Transverse colon (tissue), 4 donors: ENCODE results near the gene UBN1. TPM values are rescaled to one million over a fixed set of nuclear protein-coding genes. Genes with fewer than 3 reads are reported as not detected.

Experiments
- DNase-seq: peaks from one replicate; pipeline ENCODE4 v3.0.0-alpha.2; 2019
- H3K27ac ChIP-seq, 4 donors: fragments of 200-600 bp; sonication (generic); 2 replicates each; pipeline ENCODE4 v1.5.1; 2016 to 2018; ENCODE audit warnings: inconsistent platforms in 4 of 4
- H3K27me3 ChIP-seq: fragments of 200-600 bp; sonication (generic); 2 replicates; pipeline ENCODE4 v1.5.1; 2017; ENCODE audit warnings: inconsistent platforms
- H3K36me3 ChIP-seq, 4 donors: fragments of 200-600 bp; sonication (generic); 2 replicates each; pipeline ENCODE4 v1.5.1; 2017 to 2019; ENCODE audit warnings: inconsistent platforms in 4 of 4
- H3K4me1 ChIP-seq, 4 donors: fragments of 200-600 bp; sonication (generic); 2 replicates each; pipeline ENCODE4 v1.5.1; 2017 to 2020; ENCODE audit warnings: inconsistent platforms in 4 of 4
- H3K4me3 ChIP-seq, 4 donors: fragments of 200-600 bp; sonication (generic); 1 replicate in 1 of 4; 2 replicates in 3 of 4; pipeline versions ENCODE4 v1.5.1 to v1.6.1; 2017 to 2019; ENCODE audit warnings: inconsistent platforms in 4 of 4
- H3K9me3 ChIP-seq, 2 donors: fragments of 200-600 bp; sonication (generic); 2 replicates each; pipeline ENCODE4 v1.5.1; 2017 to 2019; ENCODE audit warnings: inconsistent platforms in 2 of 2
- CTCF ChIP-seq, 5 experiments: fragments of 200-600 bp in 3 of 5; fragments of 450-650 bp in 2 of 5; sonication (generic) in 3 of 5; IDR thresholded peaks; 1 replicate in 2 of 5; 2 replicates in 3 of 5; pipeline ENCODE4 v1.5.1; 2016 to 2017; ENCODE audit warnings: antibody characterized with exemption in 5 of 5, inconsistent platforms in 3 of 5, mild to moderate bottlenecking in 2 of 5, moderate library complexity in 1 of 5
- EP300 ChIP-seq: sonication (generic); formaldehyde crosslinking; IDR thresholded peaks from one replicate; pipeline ENCODE4 v1.6.1; 2017; ENCODE audit warnings: antibody characterized with exemption, low read depth
- POLR2A ChIP-seq: fragments of 450-650 bp; IDR thresholded peaks from one replicate; pipeline ENCODE4 v1.6.1; 2016; ENCODE audit warnings: antibody characterized with exemption, mild to moderate bottlenecking, moderate library complexity
- POLR2AphosphoS5 ChIP-seq, 3 donors: sonication (generic); formaldehyde crosslinking; IDR thresholded peaks; one replicate each; pipeline ENCODE4 v1.6.1; 2016; ENCODE audit warnings: antibody characterized with exemption in 3 of 3
- WGBS, 2 donors: methylation state at CpG; one replicate each; pipeline ENCODE4 v1.1.5; 2018; ENCODE audit warnings: low coverage in 1 of 2; 5-methylcytosine and 5-hydroxymethylcytosine counted together
- in situ Hi-C, 4 donors: fragments of 200-750 bp; cut with MboI; loops; one replicate each; pipeline versions ENCODE4 v1.15.0 to v1.15.1; 2017; ENCODE audit warnings: low sequenced_read_pairs in 3 of 4, low pct_ligation_motif_present in 1 of 4, low pct_unique_long_range_greater_than_20kb in 1 of 4
- intact Hi-C: fragments of 100-400 bp; cut with DNase I; formaldehyde crosslinking; loops from one replicate; pipeline ENCODE4 v1.15.1; 2023; ENCODE audit warnings: low total_unique reads
- total RNA-seq, 4 donors: library from RNA; depleted of rRNA; stranded (reverse); fragments of >200 nt; gene quantifications; one replicate each; pipeline ENCODE4 v1.1.0, GENCODE V29; 2016

The UBN1 gene
- total RNA-seq, 4 donors from 2014 or later, result 33.6 to 60.2 (median 53.0) TPM

GRCh38 chr16:4839942-4840341, 7.3 kb upstream of the UBN1 start:
- Histone ChIP-seq H3K36me3 (peaks cover 0 to 55% (median 26%) of the 10 kb centered on the region in 4 donors), H3K4me3 (no peak overlapping the region), H3K4me1 (peaks cover 0 to 4% (median under 1%) of the 10 kb centered on the region in 4 donors), H3K27me3 (no peaks in the 10 kb centered on the region), H3K27ac (no peak overlapping the region), H3K9me3 (no peaks in the 10 kb centered on the region)
- 83 to 100% methylated on average over 2 to 5 of the region's 5 CpGs for WGBS, 2 donors
- no peak for TF ChIP-seq CTCF (IDR thresholded peaks at IDR 0.05)
- no peak for TF ChIP-seq POLR2AphosphoS5 (IDR thresholded peaks at IDR 0.05)
- in situ Hi-C loops (loop anchor here in 2 of 4 donors (10.0 kb wide), 2 partner anchors 105 to 115 kb away; partner anchors contain the start of gene SEC14L5 (in 1 of the 2)), intact Hi-C loops (no loop called here)
- no peak for DNase-seq

GRCh38 chr16:4840984-4841383, 6.3 kb upstream of the UBN1 start:
- TF ChIP-seq EP300 (no peak), POLR2AphosphoS5 (IDR thresholded peaks at IDR 0.05) (no peak), POLR2A (no peak), CTCF (IDR thresholded peaks at IDR 0.05) (no peak)
- intact Hi-C loops, result no loop called here
- Histone ChIP-seq H3K27ac (no peak overlapping the region), H3K4me3 (no peak overlapping the region), H3K4me1 (peaks cover 4 to 14% (median 11%) of the 10 kb centered on the region in 4 donors), H3K9me3 (no peaks in the 10 kb centered on the region), H3K27me3 (no peaks in the 10 kb centered on the region), H3K36me3 (peaks cover 0 to 55% (median 27%) of the 10 kb centered on the region in 4 donors)
- WGBS, 2 donors, result 67 to 79% methylated on average over 3 to 5 of the region's 5 CpGs
- in situ Hi-C loops, result loop anchor here in 2 of 4 donors (10.0 kb wide), 2 partner anchors 104 to 114 kb away; partner anchors contain the start of gene SEC14L5 (in 1 of the 2)
- DNase-seq, result no peak

- WGBS, 2 donors, result 0% methylated on average over 27 of the region's 27 CpGs; no CpG with 5 or more reads in 1 of the 2 donors
- peaks cover 26 to 50% (median 39%) of the 10 kb centered on the region in 4 donors for H3K4me1 ChIP-seq
- H3K27ac ChIP-seq, result peak overlapping the region; percentile 99 to 100 (median 100)
- TF ChIP-seq EP300 (no peak), POLR2AphosphoS5 (IDR thresholded peaks at IDR 0.05) (peak; percentile 20 to 66 (median 58))
- in situ Hi-C loops (loop anchor here in 2 of 4 donors (10.0 kb wide), 2 partner anchors 98 to 108 kb away; partner anchors contain the start of gene SEC14L5 (in 1 of the 2)), intact Hi-C loops (loop anchor here (5.0 kb wide), 1 partner anchor 111 kb away; the partner anchor contains the start of gene SEC14L5)
- no peaks in the 10 kb centered on the region for H3K9me3 ChIP-seq
- peak overlapping the region; percentile 78 to 99 (median 90) for H3K4me3 ChIP-seq
- no peaks in the 10 kb centered on the region for H3K27me3 ChIP-seq
- peak; percentile 71 for DNase-seq
- H3K36me3 ChIP-seq, result peaks cover 0 to 33% (median 15%) of the 10 kb centered on the region in 4 donors
These were observed 779 bp upstream of the UBN1 start for GRCh38 chr16:4846503-4846900.

GRCh38 chr16:4847774-4848587, 700 bp downstream of the UBN1 start:
- in situ Hi-C loops, result loop anchor here in 2 of 4 donors (10.0 kb wide), 2 partner anchors 97 to 107 kb away; partner anchors contain the start of gene SEC14L5 (in 1 of the 2)
- TF ChIP-seq EP300, result no peak
- TF ChIP-seq POLR2A, result no peak
- TF ChIP-seq POLR2AphosphoS5 (IDR thresholded peaks at IDR 0.05), result peak in 1 of 3 donors; percentile 12
- no peak for TF ChIP-seq CTCF (IDR thresholded peaks at IDR 0.05)
- Histone ChIP-seq H3K9me3 (no peaks in the 10 kb centered on the region), H3K4me1 (peaks cover 26 to 64% (median 48%) of the 10 kb centered on the region in 4 donors), H3K27me3 (no peaks in the 10 kb centered on the region), H3K36me3 (peaks cover 0 to 20% (median 8%) of the 10 kb centered on the region in 4 donors), H3K27ac (peak overlapping the region; percentile 99 to 100 (median 100)), H3K4me3 (peak overlapping the region; percentile 78 to 99 (median 88))
- DNase-seq, result peak; percentile 61
- 0% methylated on average over 1 to 33 of the region's 83 CpGs for WGBS, 2 donors
- intact Hi-C loops, result loop anchor here (5.0 kb wide), 1 partner anchor 109 kb away; the partner anchor contains the start of gene SEC14L5
